ENCODE measurements around the gene NOTUM.

Gene NOTUM

DNA sequence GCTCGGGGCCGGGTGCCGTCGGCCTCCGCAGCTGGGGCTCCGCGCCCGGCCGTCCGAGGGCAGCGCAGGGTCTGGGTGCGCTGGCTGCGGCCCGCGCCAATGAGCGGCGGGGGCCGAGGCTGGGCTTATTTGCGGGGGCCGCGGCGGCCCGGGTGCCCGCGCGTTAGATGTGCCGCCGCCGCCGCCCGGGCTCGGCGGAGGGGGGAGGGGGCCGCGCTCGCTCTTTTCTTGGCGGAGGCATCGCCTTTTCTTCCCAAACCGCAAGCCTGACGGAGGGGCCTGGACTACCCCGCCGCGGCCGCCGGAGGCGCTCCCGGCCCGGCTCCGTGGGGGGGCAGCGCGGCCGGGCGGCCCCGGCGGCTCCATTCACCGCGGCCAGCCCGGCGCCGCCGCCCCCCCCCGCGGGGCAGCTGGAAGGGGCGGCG, at the start of gene NOTUM:
Gene NOTUM (minus strand): TSS at position 101 of the 425 bp plus-strand sequence. CDS start 278 bp downstream, outside the sequence.
- DNase-seq, result no peak

DNA sequence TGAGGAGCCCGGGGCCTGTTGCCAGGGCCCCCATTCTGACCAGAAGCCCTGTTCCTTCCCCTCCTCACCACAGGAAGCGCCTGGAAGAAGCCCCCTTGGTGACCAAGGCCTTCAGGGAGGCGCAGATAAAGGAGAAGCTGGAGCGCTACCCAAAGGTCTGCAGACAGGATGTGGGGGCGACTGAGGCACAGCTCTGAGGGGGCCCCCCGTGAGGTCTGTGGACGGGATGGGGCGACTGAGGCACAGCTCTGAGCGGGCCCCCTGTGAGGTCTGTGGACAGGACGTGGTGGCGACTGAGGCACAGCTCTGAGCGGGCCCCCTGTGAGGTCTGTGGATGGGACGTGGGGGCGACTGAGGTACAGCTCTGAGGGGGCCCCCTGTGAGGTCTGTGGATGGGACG, 48.4 kb upstream of the NOTUM start:
- DNase-seq, result no peak

- DNase-seq, result no peak
Observed at GRCh38 chr17:82008941-82009405, 48.0 kb upstream of the NOTUM start.

GRCh38 chr17:82008258-82008940, 47.4 kb upstream of the NOTUM start:
- DNase-seq, result no peak

- no peak for DNase-seq
Observed at GRCh38 chr17:82007495-82008257, 46.7 kb upstream of the NOTUM start.

- no peak for DNase-seq
Observed at GRCh38 chr17:82007228-82007494, 46.2 kb upstream of the NOTUM start.

- no peak for DNase-seq
Observed at GRCh38 chr17:82006468-82007227, 45.7 kb upstream of the NOTUM start.

- no peak for DNase-seq
Observed at GRCh38 chr17:82005701-82006348, 44.8 kb upstream of the NOTUM start.

GRCh38 chr17:82004517-82005455, 43.8 kb upstream of the NOTUM start:
- no peak for DNase-seq

GRCh38 chr17:82003411-82004381, 42.7 kb upstream of the NOTUM start:
- DNase-seq, result no peak

GRCh38 chr17:82001571-82002056, 40.6 kb upstream of the NOTUM start:
- no peak for DNase-seq

- DNase-seq, result no peak
Observed at GRCh38 chr17:82000803-82001570, 40.0 kb upstream of the NOTUM start.

DNA sequence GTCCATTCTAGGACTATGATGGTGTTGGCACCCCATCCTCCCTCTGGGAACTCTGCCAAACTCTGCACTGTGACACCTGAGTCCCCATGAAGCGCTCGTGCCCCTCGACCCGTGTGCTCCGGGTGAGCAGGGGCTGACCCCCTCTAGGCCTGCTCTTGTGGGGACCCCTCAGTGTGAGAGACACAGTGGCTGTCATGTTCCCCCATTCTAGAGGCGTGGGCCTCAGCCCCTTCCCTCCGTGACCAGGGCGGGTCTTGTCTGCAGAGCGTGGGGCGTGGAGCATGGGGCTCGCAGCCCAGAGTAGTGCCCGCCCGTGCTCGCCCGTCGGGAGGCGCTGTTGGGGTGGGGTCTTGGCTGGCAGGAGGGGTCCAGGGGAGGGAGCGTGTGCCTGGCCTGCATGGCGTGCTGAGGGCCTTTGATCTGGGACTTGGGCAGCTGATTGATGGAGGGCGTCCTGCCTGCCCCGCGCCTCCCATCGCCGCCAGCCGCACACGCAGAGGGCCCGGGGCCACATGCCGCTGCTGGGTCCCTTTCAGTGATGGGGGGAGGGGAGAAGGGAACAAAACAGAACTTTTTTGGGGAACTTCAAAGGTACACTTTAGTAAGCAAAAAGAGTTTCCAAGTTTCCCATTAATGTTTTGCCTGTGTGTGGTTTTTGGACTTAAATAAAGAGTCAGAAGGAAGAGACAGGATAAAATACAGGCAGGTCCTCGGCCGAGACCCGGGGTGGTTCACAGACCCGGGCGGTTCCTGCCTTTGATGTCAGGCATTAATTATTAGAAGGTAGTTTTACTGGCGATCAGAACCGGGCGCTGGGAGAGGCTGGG, 39.2 kb upstream of the NOTUM start:
- no peak for DNase-seq

GRCh38 chr17:81999587-81999975, 38.6 kb upstream of the NOTUM start:
- no peak for DNase-seq

- no peak for DNase-seq
Observed at GRCh38 chr17:81998691-81999438, 37.9 kb upstream of the NOTUM start.

GRCh38 chr17:81998212-81998611, 37.2 kb upstream of the NOTUM start:
- no peak for DNase-seq

DNA sequence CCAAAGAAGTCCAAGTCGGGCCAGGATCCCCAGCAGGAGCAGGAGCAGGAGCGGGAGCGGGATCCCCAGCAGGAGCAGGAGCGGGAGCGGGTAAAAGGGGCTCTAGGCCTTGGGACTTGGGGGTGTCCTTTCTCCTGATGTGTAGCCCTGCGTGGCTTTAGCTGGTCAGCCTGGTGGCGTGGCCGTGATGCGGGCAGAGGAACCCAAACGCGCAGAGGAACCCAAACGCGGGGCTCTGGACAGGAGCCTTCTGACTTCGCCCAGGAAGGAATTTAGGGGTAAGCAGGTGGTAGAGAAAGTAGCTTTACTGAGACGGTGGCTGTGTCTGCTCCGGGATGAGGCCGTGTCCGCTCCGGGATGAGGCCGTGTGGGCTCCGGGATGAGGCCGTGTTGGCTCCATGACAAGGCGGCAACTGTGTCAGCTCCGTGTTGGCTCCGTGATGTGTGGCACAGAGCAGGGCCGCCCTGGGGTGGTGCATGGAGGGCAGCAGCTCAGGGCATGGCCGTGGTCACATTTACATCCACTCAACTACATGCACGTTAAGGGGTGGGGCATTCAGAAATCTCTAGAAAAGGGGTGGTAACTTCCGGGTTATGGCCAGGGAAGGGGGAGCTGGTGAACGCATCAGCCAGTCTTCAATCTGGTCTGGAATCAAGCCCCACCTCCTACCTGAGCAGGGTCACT, 35.9 kb upstream of the NOTUM start:
- DNase-seq, result no peak
